GM12891 (cell line): ENCODE results near the gene HMGN4.

Experiments used
- POLR2A ChIP-seq: IDR thresholded peaks from 2 replicates; pipeline ENCODE4 v1.6.1; 2011; ENCODE audit warnings: low read depth, low read length, control low read depth
- POLR2AphosphoS5 ChIP-seq: IDR thresholded peaks from 2 replicates; pipeline ENCODE4 v1.6.1; 2011; ENCODE audit warnings: low read depth, low read length, control low read depth
- SPI1 ChIP-seq: IDR thresholded peaks from 2 replicates; pipeline ENCODE4 v1.6.1; 2011; ENCODE audit warnings: low read depth, low read length, control low read depth

GRCh38 chr6:26526928-26527327 lies 11.2 kb upstream of the HMGN4 start:
- TF ChIP-seq POLR2A = no peak
- no peak for TF ChIP-seq SPI1
- TF ChIP-seq POLR2AphosphoS5 = no peak
